HL-60 (cell line): ENCODE measurements around the gene SPOCK2.
A peak's percentile ranks its signal among the peaks of the same experiment; 100 is the strongest.

Source experiments
- DNase-seq, 2 experiments: peaks; one replicate each; pipeline ENCODE4 v3.0.0-alpha.2; 2010 to 2020; ENCODE audit warnings: low read depth in 1 of 2, low spot score in 1 of 2
- H3K27ac ChIP-seq: fragments of 250-450 bp; sonication (Bioruptor Pico); replicated peaks from 2 replicates; pipeline ENCODE4 v1.5.1; 2020; ENCODE audit warnings: mild to moderate bottlenecking, moderate library complexity
- H3K27me3 ChIP-seq: fragments of 250-450 bp; sonication (Bioruptor Pico); 2 replicates; pipeline ENCODE4 v1.5.1; 2021; ENCODE audit warnings: mild to moderate bottlenecking, moderate library complexity; ENCODE audit not compliant: insufficient read depth, poor library complexity, severe bottlenecking
- H3K4me3 ChIP-seq: replicated peaks from 2 replicates; pipeline ENCODE4 v1.5.1; 2011; ENCODE audit warnings: mild to moderate bottlenecking, control low read depth, low read length; ENCODE audit not compliant: insufficient read depth
- GABPA ChIP-seq: IDR thresholded peaks from 2 replicates; pipeline ENCODE4 v1.6.1; 2012; ENCODE audit warnings: low read depth
- POLR2AphosphoS5 ChIP-seq: IDR thresholded peaks from 2 replicates; pipeline ENCODE4 v1.6.1; 2012; ENCODE audit warnings: low read depth
- SPI1 ChIP-seq: IDR thresholded peaks from 2 replicates; pipeline ENCODE4 v1.6.1; 2012; ENCODE audit warnings: low read depth, mild to moderate bottlenecking, borderline replicate concordance
- TF ChIP-seq, protein P1 (sequence below): IDR thresholded peaks from one replicate; pipeline ENCODE4 v1.5.1; 2011; ENCODE audit warnings: low read length, control low read depth, inconsistent platforms; ENCODE audit not compliant: insufficient read depth
- TF ChIP-seq, protein P2 (sequence below): IDR thresholded peaks from 2 replicates; pipeline ENCODE4 v1.6.1; 2012; ENCODE audit warnings: low read depth; ENCODE audit not compliant: insufficient replicate concordance

The SPOCK2 gene

GRCh38 chr10:72107325-72108003 lies 19.1 kb upstream of the SPOCK2 start:
- DNase-seq: no peak
- Histone ChIP-seq H3K27ac (no peak overlapping the region), H3K4me3 (no peak overlapping the region), H3K27me3 (no peaks in the 10 kb centered on the region)
- TF ChIP-seq GABPA (0 out of 2 replicates have a peak, but pooled peaks have one; percentile 11), SPI1 (no peak)

GRCh38 chr10:72106896-72107295 lies 18.5 kb upstream of the SPOCK2 start:
- TF ChIP-seq GABPA (no peak), SPI1 (no peak), POLR2AphosphoS5 (no peak)
- TF ChIP-seq, protein P1, sequence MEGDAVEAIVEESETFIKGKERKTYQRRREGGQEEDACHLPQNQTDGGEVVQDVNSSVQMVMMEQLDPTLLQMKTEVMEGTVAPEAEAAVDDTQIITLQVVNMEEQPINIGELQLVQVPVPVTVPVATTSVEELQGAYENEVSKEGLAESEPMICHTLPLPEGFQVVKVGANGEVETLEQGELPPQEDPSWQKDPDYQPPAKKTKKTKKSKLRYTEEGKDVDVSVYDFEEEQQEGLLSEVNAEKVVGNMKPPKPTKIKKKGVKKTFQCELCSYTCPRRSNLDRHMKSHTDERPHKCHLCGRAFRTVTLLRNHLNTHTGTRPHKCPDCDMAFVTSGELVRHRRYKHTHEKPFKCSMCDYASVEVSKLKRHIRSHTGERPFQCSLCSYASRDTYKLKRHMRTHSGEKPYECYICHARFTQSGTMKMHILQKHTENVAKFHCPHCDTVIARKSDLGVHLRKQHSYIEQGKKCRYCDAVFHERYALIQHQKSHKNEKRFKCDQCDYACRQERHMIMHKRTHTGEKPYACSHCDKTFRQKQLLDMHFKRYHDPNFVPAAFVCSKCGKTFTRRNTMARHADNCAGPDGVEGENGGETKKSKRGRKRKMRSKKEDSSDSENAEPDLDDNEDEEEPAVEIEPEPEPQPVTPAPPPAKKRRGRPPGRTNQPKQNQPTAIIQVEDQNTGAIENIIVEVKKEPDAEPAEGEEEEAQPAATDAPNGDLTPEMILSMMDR: no peak
- TF ChIP-seq, protein P2, sequence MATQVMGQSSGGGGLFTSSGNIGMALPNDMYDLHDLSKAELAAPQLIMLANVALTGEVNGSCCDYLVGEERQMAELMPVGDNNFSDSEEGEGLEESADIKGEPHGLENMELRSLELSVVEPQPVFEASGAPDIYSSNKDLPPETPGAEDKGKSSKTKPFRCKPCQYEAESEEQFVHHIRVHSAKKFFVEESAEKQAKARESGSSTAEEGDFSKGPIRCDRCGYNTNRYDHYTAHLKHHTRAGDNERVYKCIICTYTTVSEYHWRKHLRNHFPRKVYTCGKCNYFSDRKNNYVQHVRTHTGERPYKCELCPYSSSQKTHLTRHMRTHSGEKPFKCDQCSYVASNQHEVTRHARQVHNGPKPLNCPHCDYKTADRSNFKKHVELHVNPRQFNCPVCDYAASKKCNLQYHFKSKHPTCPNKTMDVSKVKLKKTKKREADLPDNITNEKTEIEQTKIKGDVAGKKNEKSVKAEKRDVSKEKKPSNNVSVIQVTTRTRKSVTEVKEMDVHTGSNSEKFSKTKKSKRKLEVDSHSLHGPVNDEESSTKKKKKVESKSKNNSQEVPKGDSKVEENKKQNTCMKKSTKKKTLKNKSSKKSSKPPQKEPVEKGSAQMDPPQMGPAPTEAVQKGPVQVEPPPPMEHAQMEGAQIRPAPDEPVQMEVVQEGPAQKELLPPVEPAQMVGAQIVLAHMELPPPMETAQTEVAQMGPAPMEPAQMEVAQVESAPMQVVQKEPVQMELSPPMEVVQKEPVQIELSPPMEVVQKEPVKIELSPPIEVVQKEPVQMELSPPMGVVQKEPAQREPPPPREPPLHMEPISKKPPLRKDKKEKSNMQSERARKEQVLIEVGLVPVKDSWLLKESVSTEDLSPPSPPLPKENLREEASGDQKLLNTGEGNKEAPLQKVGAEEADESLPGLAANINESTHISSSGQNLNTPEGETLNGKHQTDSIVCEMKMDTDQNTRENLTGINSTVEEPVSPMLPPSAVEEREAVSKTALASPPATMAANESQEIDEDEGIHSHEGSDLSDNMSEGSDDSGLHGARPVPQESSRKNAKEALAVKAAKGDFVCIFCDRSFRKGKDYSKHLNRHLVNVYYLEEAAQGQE: no peak
- H3K4me3 ChIP-seq: no peak overlapping the region
- no peak overlapping the region for H3K27ac ChIP-seq
- no peak for DNase-seq
- H3K27me3 ChIP-seq: no peaks in the 10 kb centered on the region

DNA sequence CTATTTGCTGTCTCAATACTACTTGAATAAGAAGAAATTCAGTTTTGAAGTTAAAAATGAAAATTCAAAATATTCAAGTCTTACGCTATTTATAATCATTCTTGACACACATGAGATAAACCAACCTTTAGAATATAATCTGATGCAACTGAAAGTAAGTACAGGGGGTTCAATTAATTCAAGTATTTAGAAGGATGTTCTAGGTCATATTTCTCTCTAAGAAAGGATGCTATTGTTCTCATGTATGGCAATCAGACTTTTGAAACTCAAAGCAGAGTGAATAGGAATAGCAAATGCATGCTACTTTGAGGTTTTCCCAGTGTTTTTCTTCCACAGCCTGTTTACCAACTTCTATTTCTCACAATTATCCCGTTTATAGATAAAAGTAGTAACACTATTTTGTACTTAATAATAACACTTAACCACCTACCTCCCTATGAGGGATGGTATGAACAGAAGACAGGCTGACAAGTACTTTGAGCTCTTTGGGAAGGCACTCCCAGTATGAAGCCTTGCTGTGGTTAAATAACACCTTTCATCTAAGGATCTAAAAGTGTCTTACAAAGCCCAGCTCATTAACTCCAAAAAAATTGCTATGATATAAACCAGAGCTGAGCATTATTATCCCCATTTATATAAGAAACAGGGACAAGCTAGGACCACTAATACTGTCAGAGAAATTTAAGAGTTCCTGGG lies 18.0 kb upstream of the SPOCK2 start:
- no peak for TF ChIP-seq SPI1
- no peak for TF ChIP-seq GABPA
- TF ChIP-seq POLR2AphosphoS5: no peak
- TF ChIP-seq, protein P2: no peak
- TF ChIP-seq, protein P1: no peak
- Histone ChIP-seq H3K27ac (no peak overlapping the region), H3K27me3 (no peaks in the 10 kb centered on the region), H3K4me3 (no peak overlapping the region)
- no peak for DNase-seq

GRCh38 chr10:72105710-72106109 lies 17.4 kb upstream of the SPOCK2 start:
- TF ChIP-seq POLR2AphosphoS5 (no peak), SPI1 (no peak), GABPA (no peak)
- TF ChIP-seq, protein P2: no peak
- TF ChIP-seq, protein P1: no peak
- DNase-seq: no peak
- H3K4me3 ChIP-seq: no peak overlapping the region
- no peak overlapping the region for H3K27ac ChIP-seq
- no peaks in the 10 kb centered on the region for H3K27me3 ChIP-seq
